OCI-LY7 (cell line): Measurements from ENCODE around the gene CHRNG. TPM values are rescaled to one million over a fixed set of nuclear protein-coding genes. Genes with fewer than 3 reads are reported as not detected.
A peak's percentile ranks its signal among the peaks of the same experiment; 100 is the strongest.
"Not testable (repeated sequence)": the region's sequence is repeated elsewhere in the genome, so short reads cannot be mapped to it uniquely, and the experiment has no call there.

Experiments used
- BruUV-seq: library from RNA; stranded (reverse); fragments of 400-500 nt; replicated peaks from 2 replicates; lab custom pipeline; 2021; lab: Mats Ljungman, UMichigan
- CTCF ChIA-PET: fragments of 300-600 bp; sonication (Branson Sonifier 250); formaldehyde crosslinking; loops from one replicate; lab custom pipeline; 2022; ENCODE audit warnings: antibody characterized with exemption; ENCODE audit not compliant: unreplicated experiment; lab: Charles Lee
- POLR2A ChIA-PET: fragments of 300-600 bp; sonication (Branson Sonifier 250); formaldehyde crosslinking; loops from one replicate; lab custom pipeline; 2022; ENCODE audit warnings: antibody characterized with exemption; lab: Charles Lee
- DNase-seq: peaks from one replicate; pipeline ENCODE4 v3.0.0-alpha.2; 2015; ENCODE audit warnings: low spot score
- H2AFZ ChIP-seq: fragments of 200-600 bp; sonication (generic), shearing (Covaris generic); 2 replicates; pipeline ENCODE4 v1.6.1; 2014; ENCODE audit warnings: mild to moderate bottlenecking, antibody characterized with exemption, low read length, moderate library complexity
- H3K27ac ChIP-seq: fragments of 200-600 bp; sonication (generic); 2 replicates; pipeline ENCODE4 v1.5.1; 2014; ENCODE audit warnings: mixed run types, low read depth, mild to moderate bottlenecking, moderate library complexity, low read length, inconsistent platforms; ENCODE audit not compliant: poor library complexity, severe bottlenecking
- H3K36me3 ChIP-seq: fragments of 200-600 bp; sonication (generic); 2 replicates; pipeline ENCODE4 v1.6.1; 2014; ENCODE audit warnings: mild to moderate bottlenecking, antibody characterized with exemption, low read length, moderate library complexity, mixed read lengths; ENCODE audit not compliant: insufficient read depth
- H3K4me1 ChIP-seq: fragments of 200-600 bp; sonication (generic); 2 replicates; pipeline ENCODE4 v1.5.1; 2014; ENCODE audit warnings: mild to moderate bottlenecking, low read length; ENCODE audit not compliant: insufficient read depth, poor library complexity, severe bottlenecking
- H3K4me2 ChIP-seq: fragments of 200-600 bp; sonication (generic); 2 replicates; pipeline ENCODE4 v1.6.1; 2014; ENCODE audit warnings: mild to moderate bottlenecking, low read length
- H3K4me3 ChIP-seq: fragments of 200-600 bp; sonication (generic); 2 replicates; pipeline ENCODE4 v1.5.1; 2014; ENCODE audit warnings: mild to moderate bottlenecking, low read depth, low read length; ENCODE audit not compliant: poor library complexity, severe bottlenecking
- H3K79me2 ChIP-seq: fragments of 200-600 bp; sonication (generic); 2 replicates; pipeline ENCODE4 v1.6.1; 2016; ENCODE audit warnings: low read depth, mild to moderate bottlenecking, low read length, moderate library complexity, mixed read lengths; ENCODE audit not compliant: insufficient read depth
- H3K9me2 ChIP-seq: fragments of 200-600 bp; sonication (generic); 2 replicates; pipeline ENCODE4 v1.6.1; 2016; ENCODE audit warnings: mild to moderate bottlenecking, low read length, mixed read lengths; ENCODE audit not compliant: insufficient read depth
- H3K9me3 ChIP-seq: fragments of 200-600 bp; sonication (generic); 2 replicates; pipeline ENCODE4 v1.6.1; 2014; ENCODE audit warnings: mild to moderate bottlenecking, mixed run types, low read length, mixed read lengths
- H4K20me1 ChIP-seq: fragments of 200-600 bp; sonication (generic); 2 replicates; pipeline ENCODE4 v1.6.1; 2014; ENCODE audit warnings: mild to moderate bottlenecking, antibody characterized with exemption, low read length, moderate library complexity, mixed read lengths; ENCODE audit not compliant: insufficient read depth
- CTCF ChIP-seq: fragments of 200-600 bp; sonication (generic); conservative IDR thresholded peaks from 2 replicates; pipeline ENCODE4 v1.5.1; 2014; ENCODE audit warnings: mild to moderate bottlenecking, antibody characterized with exemption, low read length, moderate library complexity, mixed read lengths
- EZH2phosphoT487 ChIP-seq: fragments of 200-600 bp; sonication (generic); IDR thresholded peaks from 2 replicates; pipeline ENCODE4 v1.6.1; 2018; ENCODE audit warnings: low read depth, borderline replicate concordance, mild to moderate bottlenecking, mixed run types, antibody characterized with exemption, low read length, moderate library complexity, mixed read lengths
- intact Hi-C: fragments of 100-400 bp; cut with micrococcal nuclease; formaldehyde crosslinking; loops from one replicate; pipeline ENCODE4 v1.10.0; 2022; ENCODE audit not compliant: unreplicated experiment
- total RNA-seq, 2 experiments: library from RNA; depleted of rRNA in 1 of 2; stranded (reverse); fragments of >200 nt in 1 of 2; shearing (Covaris generic) in 1 of 2; gene quantifications; 2 replicates each; pipeline ENCODE4 v1.2.3, GENCODE V29; 2014 to 2022

Gene CHRNG
- total RNA-seq, 2 experiments from 2014 or later: not detected

- TF ChIP-seq EZH2phosphoT487 (no peak), CTCF (no peak)
- peaks cover 49% of the 10 kb centered on the region for H3K4me1 ChIP-seq
- 0 out of 2 replicates have a peak, but pooled peaks cover 6% of the 10 kb centered on the region for H3K9me3 ChIP-seq
- H3K4me2 ChIP-seq: peak overlapping the region; percentile 34
- intact Hi-C loops: no loop called here
- ChIA-PET POLR2A (interaction anchor here (1.1 to 1.5 kb wide), 2 partner anchors 14 to 16 kb away, joined by 4 to 10 read pairs; no protein-coding TSS in a partner anchor), CTCF (no interaction called here)
- H3K4me3 ChIP-seq: no peak overlapping the region
- H4K20me1 ChIP-seq: no peaks in the 10 kb centered on the region
- peak; percentile 84 for DNase-seq
- H3K79me2 ChIP-seq: no peaks in the 10 kb centered on the region
- H3K36me3 ChIP-seq: no peaks in the 10 kb centered on the region; the same call in 1 of the 2 replicates
- H2AFZ ChIP-seq: no peak overlapping the region; the same call in 1 of the 2 replicates
- no peaks in the 10 kb centered on the region for H3K9me2 ChIP-seq
- peak overlapping the region; percentile 53 for H3K27ac ChIP-seq
- no TSS peak for BruUV-seq
Measured at GRCh38 chr2:232532419-232532818, 7.1 kb upstream of the CHRNG start.

GRCh38 chr2:232532821-232533220 lies 6.7 kb upstream of the CHRNG start:
- Histone ChIP-seq H3K4me1 (peaks cover 49% of the 10 kb centered on the region), H3K4me2 (peak overlapping the region; percentile 34), H3K27ac (peak overlapping the region; percentile 53)
- CTCF ChIA-PET, H3K9me3 ChIP-seq, H3K79me2 ChIP-seq, H3K4me3 ChIP-seq, H2AFZ ChIP-seq, H3K9me2 ChIP-seq, H3K36me3 ChIP-seq, intact Hi-C loops, BruUV-seq, DNase-seq, H4K20me1 ChIP-seq: not testable (repeated sequence)
- POLR2A ChIA-PET: interaction anchor here (1.1 kb wide), 1 partner anchor 16 kb away, joined by 4 read pairs; no protein-coding TSS in a partner anchor

GRCh38 chr2:232533944-232534710 lies 5.4 kb upstream of the CHRNG start:
- Histone ChIP-seq H3K4me2 (no peak overlapping the region), H2AFZ (no peak overlapping the region), H3K4me3 (no peak overlapping the region), H3K9me2 (no peaks in the 10 kb centered on the region), H3K27ac (no peak overlapping the region), H3K9me3 (0 out of 2 replicates have a peak, but pooled peaks cover 6% of the 10 kb centered on the region), H3K36me3 (no peaks in the 10 kb centered on the region; the same call in 1 of the 2 replicates), H4K20me1 (no peaks in the 10 kb centered on the region), H3K79me2 (no peaks in the 10 kb centered on the region), H3K4me1 (peaks cover 42% of the 10 kb centered on the region)
- DNase-seq: peak; percentile 28
- no peak for TF ChIP-seq CTCF
- no peak for TF ChIP-seq EZH2phosphoT487
- no TSS peak for BruUV-seq
- ChIA-PET CTCF (no interaction called here), POLR2A (interaction anchor here (0.6 to 1.0 kb wide), 2 partner anchors 13 to 160 kb away, joined by 3 to 4 read pairs; no protein-coding TSS in a partner anchor)
- intact Hi-C loops: no loop called here
